22Rv1 (cell line): Measurements from ENCODE around the gene PIGBOS1.
A peak's percentile ranks its signal among the peaks of the same experiment; 100 is the strongest.
"Not testable (repeated sequence)": the region's sequence is repeated elsewhere in the genome, so short reads cannot be mapped to it uniquely, and the experiment has no call there.

Experiments used
- H3K27ac ChIP-seq: fragments of 450-650 bp; 2 replicates; pipeline ENCODE4 v1.5.1; 2017
- ZFX ChIP-seq: fragments of 450-650 bp; IDR thresholded peaks from 2 replicates; pipeline ENCODE4 v1.6.1; 2017; ENCODE audit warnings: antibody characterized with exemption, borderline replicate concordance
- TF ChIP-seq, protein P1 (sequence below): fragments of 450-650 bp; IDR thresholded peaks from 2 replicates; pipeline ENCODE4 v1.5.1; 2017; ENCODE audit warnings: mild to moderate bottlenecking

The PIGBOS1 gene

DNA sequence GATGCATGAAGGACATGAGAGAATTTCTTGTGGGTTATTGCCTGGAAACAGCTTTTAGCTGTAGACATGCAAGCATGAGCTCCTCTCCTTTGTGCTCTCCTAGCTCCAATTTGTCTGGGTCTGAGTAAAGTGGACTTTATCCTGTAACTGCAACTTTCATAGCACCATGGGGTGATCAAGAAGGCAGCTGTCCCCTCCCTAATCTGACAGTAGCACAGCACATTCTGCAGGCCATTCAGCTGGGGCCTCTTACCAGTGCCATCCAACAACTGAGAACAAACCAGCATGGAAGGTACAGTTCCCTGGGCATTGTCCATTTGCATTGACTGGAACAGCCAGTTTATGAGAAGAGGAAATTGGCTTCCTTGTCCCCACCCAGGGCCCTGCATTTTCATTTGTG, 21.6 kb downstream of the PIGBOS1 start:
- TF ChIP-seq, protein P1, sequence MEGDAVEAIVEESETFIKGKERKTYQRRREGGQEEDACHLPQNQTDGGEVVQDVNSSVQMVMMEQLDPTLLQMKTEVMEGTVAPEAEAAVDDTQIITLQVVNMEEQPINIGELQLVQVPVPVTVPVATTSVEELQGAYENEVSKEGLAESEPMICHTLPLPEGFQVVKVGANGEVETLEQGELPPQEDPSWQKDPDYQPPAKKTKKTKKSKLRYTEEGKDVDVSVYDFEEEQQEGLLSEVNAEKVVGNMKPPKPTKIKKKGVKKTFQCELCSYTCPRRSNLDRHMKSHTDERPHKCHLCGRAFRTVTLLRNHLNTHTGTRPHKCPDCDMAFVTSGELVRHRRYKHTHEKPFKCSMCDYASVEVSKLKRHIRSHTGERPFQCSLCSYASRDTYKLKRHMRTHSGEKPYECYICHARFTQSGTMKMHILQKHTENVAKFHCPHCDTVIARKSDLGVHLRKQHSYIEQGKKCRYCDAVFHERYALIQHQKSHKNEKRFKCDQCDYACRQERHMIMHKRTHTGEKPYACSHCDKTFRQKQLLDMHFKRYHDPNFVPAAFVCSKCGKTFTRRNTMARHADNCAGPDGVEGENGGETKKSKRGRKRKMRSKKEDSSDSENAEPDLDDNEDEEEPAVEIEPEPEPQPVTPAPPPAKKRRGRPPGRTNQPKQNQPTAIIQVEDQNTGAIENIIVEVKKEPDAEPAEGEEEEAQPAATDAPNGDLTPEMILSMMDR: no peak
- TF ChIP-seq ZFX: no peak
- no peak overlapping the region for H3K27ac ChIP-seq

DNA sequence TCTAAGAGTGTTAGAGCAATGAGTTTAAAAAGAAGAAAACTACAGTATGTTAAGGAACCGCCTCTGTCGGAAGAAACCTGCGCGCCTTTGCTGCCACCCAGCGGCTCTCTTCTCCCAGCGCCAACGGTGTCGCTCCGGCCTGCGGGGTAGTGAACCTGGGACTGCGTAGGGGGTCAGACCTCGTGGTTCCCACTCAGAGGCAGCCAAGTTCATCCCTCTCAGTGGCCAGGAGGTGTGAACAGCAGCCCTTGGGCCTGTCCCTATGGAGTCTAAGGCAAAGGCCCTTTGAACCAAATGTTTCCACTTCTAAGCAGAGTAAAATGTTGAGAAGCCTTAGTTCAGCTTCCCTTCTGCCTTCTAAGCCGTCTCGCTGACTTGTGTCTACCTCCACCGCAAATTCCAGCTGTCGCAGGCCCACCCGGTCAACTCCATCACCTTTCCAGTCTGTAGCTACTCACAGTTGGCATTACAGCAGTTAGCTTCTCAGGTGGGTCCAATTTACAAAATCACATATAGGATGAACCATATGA, 28.3 kb downstream of the PIGBOS1 start:
- TF ChIP-seq ZFX: no peak
- TF ChIP-seq, protein P1: peak; percentile 93
- peak overlapping the region; percentile 69 for H3K27ac ChIP-seq

- peak within 1 kb of the TSS; percentile 69 for H3K27ac ChIP-seq
- TF ChIP-seq ZFX: no peak
- TF ChIP-seq, protein P1: no peak
Observed at GRCh38 chr15:55289746-55290527, 29.0 kb downstream of the PIGBOS1 start, which contains the start of gene RAB27A. TSS of gene RAB27A (minus strand) at chr15:55289813. CDS start at chr15:55234934, 54,879 bp downstream.

GRCh38 chr15:55289011-55289745, 29.7 kb downstream of the PIGBOS1 start:
- no peak for TF ChIP-seq ZFX
- TF ChIP-seq, protein P1: no peak
- H3K27ac ChIP-seq: peak overlapping the region; percentile 69

DNA sequence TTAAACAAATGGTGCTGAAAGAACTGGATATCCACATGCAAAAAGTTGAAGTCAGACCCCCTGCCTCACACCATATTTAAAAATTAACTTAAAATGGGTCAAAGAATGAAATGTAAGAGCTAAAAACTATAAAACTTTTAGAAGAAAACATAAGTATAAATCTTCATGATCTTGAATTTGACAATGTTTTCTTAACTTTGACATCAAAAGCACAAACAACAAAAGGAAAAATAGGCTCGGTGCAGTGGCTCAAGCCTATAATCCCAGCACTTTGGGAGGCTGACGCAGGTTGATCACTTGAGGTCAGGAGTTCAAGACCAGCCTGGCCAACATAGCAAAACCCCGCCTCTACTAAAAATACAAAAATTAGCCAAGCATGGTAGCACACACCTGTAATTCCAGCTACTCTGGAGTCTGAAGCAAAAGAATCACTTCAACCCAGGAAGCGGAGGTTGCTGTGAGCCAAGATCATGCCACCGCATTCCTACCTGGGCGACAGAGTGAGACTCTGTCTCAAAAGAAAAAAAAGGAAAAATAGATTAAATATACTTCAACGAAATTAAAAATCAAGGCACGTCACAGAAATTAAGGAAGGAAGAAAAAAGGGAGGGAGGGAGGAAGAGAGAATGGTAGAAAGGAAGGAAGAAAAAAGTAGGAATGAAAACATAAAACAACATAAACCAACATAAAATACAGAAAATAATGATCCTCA, 30.8 kb downstream of the PIGBOS1 start:
- TF ChIP-seq ZFX: no peak
- TF ChIP-seq, protein P1: no peak
- no peak overlapping the region for H3K27ac ChIP-seq

- not testable (repeated sequence) for H3K27ac ChIP-seq
Observed at GRCh38 chr15:55286442-55287189, 32.3 kb downstream of the PIGBOS1 start.

- H3K27ac ChIP-seq: no peak overlapping the region
Observed at GRCh38 chr15:55284426-55284825, 34.5 kb downstream of the PIGBOS1 start.

More at GRCh38 chr15:55284426-55284825, 34.5 kb downstream of the PIGBOS1 start:
- TF ChIP-seq ZFX: no peak
- TF ChIP-seq, protein P1: no peak
